UCSD-AML1 (cell line): ENCODE measurements around the gene SEMA5A.

ENCODE experiments used
- DNase-seq: peaks from one replicate; lab custom pipeline; 2025; ENCODE audit not compliant: unreplicated experiment; lab: John Stamatoyannopoulos, UW

The SEMA5A gene

DNA sequence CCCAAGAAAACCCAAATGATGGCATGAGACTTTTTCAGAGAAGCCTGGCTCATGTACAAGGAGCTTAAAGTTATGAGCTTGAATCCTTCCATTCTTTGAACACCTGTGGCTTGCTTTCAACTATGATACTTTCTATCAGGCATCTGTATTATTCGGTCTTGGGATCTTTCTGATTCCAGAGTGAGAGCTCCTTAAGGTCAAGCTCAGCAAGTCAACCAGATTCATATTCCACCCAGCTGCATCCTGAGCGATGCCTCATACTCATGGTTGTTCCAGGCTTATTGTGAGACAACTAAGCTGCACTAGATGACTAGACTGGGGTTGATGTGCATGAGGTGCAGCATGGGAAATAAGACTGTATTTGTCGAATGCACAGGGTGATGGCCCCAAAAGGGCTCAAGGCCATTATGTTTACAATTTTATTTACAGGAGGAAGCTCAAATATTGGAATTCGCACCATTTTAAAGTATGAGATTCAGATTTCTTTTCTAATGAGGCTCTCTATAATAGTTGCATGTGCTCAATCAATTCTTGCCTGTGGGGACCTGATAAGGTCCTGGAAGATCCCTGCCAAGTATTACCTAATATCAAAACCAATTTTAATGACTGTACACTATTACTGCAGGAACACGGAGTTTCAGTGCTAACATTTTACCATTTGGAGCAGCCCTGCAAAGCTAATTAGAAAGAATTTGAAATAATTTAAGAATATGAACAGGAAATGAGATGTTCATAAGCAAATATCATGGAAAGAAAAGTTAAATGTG, 453.8 kb downstream of the SEMA5A start:
- no peak for DNase-seq

DNA sequence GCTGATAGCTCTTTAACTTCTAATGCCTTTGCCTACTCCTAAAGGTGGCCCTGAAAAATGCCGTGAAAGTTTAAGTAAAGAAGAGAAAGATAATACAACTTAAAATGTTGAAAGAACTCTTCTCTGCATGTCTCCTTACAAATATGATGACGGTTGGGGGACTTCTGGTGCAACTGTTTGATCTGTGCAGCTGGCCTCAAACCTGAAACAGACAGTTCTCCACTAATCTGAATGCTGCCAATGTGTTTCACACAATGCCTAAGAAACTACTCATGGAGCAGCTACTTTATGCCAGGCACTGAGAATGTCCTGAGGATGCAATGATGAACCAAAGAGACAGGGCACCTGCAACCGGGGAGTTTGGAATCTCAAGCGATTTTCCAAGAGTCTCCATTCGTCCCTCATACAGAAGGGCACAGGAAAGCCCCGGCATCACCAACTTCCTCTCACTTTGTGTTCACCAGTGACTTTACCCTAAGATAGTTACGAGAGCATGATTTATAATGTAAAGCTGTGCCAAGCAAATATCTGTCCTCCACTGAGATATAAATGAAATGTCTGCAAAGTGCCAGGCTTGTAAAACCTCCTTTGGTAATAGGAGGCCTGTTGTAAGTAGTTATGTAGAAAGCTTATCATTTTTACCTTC, 455.4 kb downstream of the SEMA5A start:
- no peak for DNase-seq

GRCh38 chr5:9089893-9090292, 456.0 kb downstream of the SEMA5A start:
- DNase-seq: no peak

DNA sequence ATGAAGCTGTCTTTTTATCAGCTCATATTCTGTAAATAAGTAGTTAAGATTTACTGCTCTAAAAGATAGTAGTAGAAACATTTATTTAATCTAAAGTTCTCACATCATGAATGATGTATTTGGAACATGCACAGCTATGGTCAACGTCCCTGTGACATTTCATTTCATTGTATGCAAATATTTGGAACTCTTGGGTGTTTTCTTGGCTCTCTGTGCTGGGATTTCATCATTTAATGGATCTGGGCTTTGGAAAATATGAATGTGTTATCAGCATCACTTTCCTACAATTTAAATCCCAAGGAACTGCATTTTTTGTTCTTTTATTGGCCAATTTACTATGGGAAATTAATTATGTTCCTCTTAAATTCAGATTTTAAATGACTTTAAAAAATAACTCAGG, 462.9 kb downstream of the SEMA5A start:
- DNase-seq: no peak

DNA sequence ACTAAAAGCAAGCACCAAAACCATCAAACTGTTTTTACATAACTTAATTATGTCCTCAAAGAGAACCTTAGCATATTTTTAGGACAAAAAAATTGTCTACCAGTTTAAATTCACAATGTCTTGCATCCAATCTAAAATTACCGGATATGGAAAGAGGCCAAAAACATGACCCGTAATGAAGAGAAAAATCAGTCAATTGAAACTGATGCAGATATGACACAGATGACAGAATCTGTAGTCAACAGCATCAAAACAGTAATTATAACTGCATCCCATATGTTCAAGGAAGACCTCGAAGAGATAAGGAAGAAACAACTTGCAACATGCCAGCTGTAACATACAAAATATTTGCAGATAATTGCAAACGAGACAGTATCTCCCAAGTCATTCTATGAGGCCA, 473.2 kb downstream of the SEMA5A start:
- no peak for DNase-seq

GRCh38 chr5:9071524-9071923, 474.4 kb downstream of the SEMA5A start:
- no peak for DNase-seq

GRCh38 chr5:9071074-9071473, 474.8 kb downstream of the SEMA5A start:
- no peak for DNase-seq

DNA sequence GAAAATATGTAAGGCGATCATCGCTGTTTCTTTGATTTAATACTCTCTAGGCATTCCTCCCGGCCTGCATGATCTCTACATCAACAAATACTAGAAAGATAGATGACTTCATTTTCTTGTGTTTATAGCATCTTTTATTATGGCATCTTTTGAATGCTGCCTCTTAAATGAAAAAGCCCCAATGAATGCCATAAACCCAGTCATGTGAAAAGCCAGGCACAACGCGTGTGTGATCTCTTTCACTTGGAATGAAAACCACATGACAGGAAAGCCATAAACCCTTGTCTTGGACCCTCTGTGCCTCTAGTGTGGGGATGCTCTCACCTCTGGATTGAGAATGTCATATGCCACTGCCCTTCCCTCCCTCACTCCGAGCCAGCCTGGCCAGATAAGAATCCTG, 476.2 kb downstream of the SEMA5A start:
- DNase-seq: no peak

GRCh38 chr5:9067154-9067553, 478.7 kb downstream of the SEMA5A start:
- DNase-seq: no peak

DNA sequence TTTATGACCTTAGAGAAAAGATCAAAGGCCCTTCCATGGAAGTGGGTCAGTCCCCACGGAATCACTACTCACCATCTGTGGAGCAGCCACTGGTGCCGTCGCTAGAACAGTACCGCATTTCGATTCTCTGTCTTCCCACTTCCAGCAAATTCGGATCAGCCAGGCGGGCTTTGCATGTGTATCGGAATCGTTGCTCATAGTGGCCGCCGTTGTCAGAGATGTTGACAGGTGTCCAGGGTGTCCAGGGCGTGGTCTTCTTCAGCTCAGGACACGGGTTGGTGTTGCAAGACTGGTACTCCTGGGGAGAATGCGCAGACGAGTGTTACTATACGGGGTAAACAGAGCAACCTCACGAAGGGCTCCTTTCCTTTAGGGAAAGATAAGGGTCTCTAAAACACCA, 479.5 kb downstream of the SEMA5A start:
- DNase-seq: no peak

DNA sequence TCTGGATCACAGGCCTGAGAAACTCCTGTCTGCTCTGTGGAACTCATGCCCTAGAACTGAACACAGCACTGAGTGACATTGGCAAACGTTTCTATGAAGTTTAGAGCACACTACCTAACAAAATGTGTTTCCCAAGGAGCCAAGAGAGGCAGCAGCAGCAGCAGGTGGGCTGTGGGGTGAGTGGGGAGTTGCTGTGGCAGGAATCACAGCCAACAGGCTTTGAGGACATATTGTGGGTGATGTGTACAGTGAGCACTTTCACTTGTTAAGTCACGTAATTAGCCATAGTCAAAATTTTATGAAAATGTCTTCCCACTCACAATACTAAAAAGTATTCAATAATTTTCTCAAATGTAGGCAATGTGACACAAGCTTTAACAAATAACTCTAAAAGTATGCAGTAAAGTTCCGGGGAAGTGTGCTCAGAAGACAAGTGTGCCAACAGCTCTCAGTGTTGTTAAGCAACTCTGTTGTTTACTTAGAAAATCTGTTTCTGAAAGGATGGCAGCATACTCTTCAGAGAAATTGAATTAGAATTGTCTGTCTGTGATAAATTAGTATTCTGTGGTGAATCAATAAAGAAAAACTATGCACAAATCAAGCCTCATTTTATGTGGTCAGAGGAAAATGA, 482.1 kb downstream of the SEMA5A start:
- no peak for DNase-seq

- DNase-seq: no peak
Measured at GRCh38 chr5:9062873-9063272, 483.0 kb downstream of the SEMA5A start.

GRCh38 chr5:9059920-9060691, 485.8 kb downstream of the SEMA5A start:
- DNase-seq: no peak

- DNase-seq: no peak
Measured at GRCh38 chr5:9058666-9059065, 487.2 kb downstream of the SEMA5A start.

DNA sequence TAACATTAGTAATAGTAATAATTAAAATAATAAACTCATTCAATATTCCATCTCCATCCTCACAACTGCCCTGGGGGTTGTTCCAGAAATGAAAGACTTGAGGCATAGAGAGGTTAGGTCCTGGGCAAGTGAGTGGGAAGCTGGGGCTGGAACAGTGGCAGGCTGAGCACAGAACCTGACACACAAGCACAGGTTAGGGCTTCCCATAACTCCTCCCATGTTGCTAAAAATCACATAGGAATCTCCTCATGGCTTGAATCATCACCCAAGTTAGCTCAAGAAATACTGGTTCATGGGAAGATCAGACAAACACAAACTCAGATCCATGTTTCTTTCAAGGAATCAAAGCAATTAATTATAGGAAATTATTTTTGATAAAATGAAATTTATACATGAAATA, 487.7 kb downstream of the SEMA5A start:
- no peak for DNase-seq

- no peak for DNase-seq
Measured at GRCh38 chr5:9057406-9058000, 488.4 kb downstream of the SEMA5A start.

GRCh38 chr5:9056046-9056445, 489.8 kb downstream of the SEMA5A start:
- DNase-seq: no peak

DNA sequence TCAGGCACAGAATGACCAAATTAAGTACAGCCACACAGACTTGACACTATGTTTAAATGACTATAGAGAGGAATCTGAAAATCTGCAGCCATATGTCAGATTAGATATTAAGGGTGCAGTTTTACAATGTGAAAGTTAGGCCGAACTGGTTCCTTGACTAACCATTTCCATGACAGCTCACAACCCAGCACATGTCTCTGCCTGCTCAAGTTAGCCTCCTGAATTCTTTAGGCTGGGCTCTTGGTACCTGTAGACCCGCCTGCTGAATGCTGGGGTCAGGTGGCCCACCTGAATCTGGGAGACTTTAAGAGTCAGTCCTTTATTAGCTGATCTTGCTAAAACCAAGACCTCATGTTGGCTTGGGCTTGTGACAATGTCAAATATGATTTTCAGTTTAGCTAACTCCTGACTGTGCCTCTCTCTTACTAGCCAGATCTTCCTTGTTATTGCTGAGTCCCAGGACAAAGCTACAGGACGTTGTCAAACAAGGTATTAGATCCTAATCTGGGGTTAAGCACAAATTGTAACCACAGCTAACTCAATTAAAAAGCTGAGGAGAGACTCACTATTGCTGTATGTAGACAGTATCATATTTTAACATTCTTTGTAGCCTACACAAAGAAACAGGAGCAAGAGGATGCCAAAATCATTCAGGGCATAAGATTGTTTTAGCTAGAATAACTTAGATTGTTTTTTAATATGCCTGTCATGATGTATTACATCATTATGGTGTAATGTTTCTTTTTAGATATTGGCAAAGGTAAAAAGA, 490.9 kb downstream of the SEMA5A start:
- no peak for DNase-seq

DNA sequence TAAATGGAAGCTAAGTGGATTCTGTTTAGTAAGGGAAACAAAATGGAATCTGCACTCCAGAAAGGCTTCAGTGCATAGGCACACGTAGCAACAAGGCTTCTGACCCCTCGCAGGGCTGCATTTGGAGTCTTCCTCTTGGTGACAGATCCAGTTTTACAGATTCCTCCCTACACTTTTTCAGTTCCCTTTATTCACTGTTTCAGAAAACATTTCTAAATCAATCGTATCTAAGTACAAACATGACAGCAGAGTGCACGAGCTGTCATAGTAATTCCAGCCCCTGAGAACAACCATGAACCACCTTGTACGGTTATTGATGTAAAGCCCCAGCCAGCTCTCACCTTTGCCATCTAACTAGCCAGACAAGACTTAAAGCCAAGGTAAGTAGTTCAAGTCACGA, 491.6 kb downstream of the SEMA5A start:
- no peak for DNase-seq

GRCh38 chr5:9052421-9052820, 493.5 kb downstream of the SEMA5A start:
- no peak for DNase-seq
